Measurements from ENCODE around the gene MYO1F.

MYO1F gene

DNA sequence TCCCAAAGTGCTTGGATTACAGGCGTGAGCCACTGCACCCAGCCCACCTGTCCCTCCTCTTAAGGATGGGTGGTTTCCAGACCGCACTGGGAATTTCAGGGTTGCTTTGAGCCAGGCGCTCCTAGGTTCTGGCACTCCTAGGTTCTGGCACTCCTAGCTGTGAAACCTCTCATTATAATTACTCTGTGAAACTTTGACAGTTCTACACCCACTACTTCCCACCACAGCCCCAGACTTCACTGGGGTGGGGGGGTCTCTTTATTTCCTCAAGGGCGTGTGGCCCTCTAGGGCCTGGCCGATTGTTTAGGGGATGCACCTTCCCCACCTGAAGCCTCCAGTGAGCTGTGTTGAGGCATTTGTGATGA is 35.5 kb upstream of the MYO1F start:
- Histone ChIP-seq H3K9me3 (ENCODE audit: low read length) (no peaks in the 10 kb centered on the region), H3K27ac (ENCODE audit: low read depth, low read length, poor library complexity, severe bottlenecking) (no peak overlapping the region), H3K36me3 (ENCODE audit: insufficient read depth, low read length) (no peaks in the 10 kb centered on the region), H3K79me2 (ENCODE audit: insufficient read depth, low read length) (no peaks in the 10 kb centered on the region), H3K4me3 (ENCODE audit: low read depth, low read length, poor library complexity, severe bottlenecking) (no peak overlapping the region), H4K20me1 (ENCODE audit: insufficient read depth, low read length) (no peaks in the 10 kb centered on the region), H2AFZ (ENCODE audit: low read length) (no peak overlapping the region), H3F3A (ENCODE audit: insufficient read depth, low read length) (no peaks in the 10 kb centered on the region), H3K9me2 (ENCODE audit: low read depth, low read length) (no peaks in the 10 kb centered on the region), H3K27me3 (ENCODE audit: insufficient read depth, low read length) (0 out of 2 replicates have a peak, but pooled peaks cover 6% of the 10 kb centered on the region), H3K4me2 (ENCODE audit: low read length) (no peak overlapping the region), H3K9ac (ENCODE audit: low read length) (no peak overlapping the region), H3K4me1 (ENCODE audit: insufficient read depth, low read length, severe bottlenecking) (no peaks in the 10 kb centered on the region)
- TF ChIP-seq, protein P1, sequence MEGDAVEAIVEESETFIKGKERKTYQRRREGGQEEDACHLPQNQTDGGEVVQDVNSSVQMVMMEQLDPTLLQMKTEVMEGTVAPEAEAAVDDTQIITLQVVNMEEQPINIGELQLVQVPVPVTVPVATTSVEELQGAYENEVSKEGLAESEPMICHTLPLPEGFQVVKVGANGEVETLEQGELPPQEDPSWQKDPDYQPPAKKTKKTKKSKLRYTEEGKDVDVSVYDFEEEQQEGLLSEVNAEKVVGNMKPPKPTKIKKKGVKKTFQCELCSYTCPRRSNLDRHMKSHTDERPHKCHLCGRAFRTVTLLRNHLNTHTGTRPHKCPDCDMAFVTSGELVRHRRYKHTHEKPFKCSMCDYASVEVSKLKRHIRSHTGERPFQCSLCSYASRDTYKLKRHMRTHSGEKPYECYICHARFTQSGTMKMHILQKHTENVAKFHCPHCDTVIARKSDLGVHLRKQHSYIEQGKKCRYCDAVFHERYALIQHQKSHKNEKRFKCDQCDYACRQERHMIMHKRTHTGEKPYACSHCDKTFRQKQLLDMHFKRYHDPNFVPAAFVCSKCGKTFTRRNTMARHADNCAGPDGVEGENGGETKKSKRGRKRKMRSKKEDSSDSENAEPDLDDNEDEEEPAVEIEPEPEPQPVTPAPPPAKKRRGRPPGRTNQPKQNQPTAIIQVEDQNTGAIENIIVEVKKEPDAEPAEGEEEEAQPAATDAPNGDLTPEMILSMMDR (IDR thresholded peaks at IDR 0.05; ENCODE audit: low read length), result no peak
- no peak for TF ChIP-seq EZH2 (IDR thresholded peaks at IDR 0.05; ENCODE audit: borderline replicate concordance, low read length)

DNA sequence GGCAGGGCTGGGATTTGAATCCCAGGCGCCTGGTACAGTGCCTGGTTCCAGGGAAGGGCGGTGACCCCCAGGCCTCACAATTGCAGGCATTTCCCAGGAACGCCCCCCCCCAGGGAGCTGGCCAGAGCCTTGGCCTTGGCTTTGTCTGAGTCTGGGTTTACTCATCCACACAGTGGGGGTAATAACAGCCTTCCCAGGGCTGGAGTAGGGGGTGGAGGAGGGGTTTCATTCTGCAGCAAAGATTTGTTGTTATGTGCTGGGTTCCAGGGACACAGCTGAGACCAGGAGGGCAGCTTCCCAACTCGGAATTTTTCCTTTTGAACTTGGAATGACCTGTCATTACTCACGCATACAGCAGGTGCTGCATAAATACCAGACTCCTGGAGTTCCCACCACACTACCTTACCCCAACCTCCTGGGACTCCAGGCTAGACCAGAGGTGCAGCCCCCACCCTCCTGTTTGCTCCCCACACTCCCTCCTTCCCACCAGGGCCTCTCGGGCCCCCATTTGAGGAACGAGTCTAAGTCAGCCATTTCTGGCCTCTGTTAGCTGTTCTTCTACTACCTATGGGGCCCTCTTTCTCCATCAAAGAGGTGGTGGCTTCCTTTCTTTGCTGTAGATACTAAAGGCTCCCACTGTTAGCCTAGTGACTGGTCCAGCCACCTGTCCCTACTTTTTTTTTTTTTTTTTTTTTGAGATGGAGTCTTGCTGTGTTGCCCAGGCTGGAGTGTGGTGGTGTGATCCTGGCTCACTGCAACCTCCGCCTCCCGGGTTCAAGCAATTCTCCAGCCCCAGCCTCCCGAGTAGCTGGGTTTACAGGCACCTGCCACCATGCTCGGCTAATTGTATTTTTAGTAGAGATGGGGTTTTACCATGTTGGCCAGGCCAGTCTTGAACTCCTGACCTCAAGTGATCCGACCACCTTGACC is 34.9 kb upstream of the MYO1F start:
- Histone ChIP-seq H3K36me3 (ENCODE audit: insufficient read depth, low read length) (no peaks in the 10 kb centered on the region), H3K9me2 (ENCODE audit: low read depth, low read length) (no peaks in the 10 kb centered on the region), H3K4me2 (ENCODE audit: low read length) (no peak overlapping the region), H3K9me3 (ENCODE audit: low read length) (no peaks in the 10 kb centered on the region), H3K79me2 (ENCODE audit: insufficient read depth, low read length) (no peaks in the 10 kb centered on the region), H3K27ac (ENCODE audit: low read depth, low read length, poor library complexity, severe bottlenecking) (no peak overlapping the region), H3K27me3 (ENCODE audit: insufficient read depth, low read length) (0 out of 2 replicates have a peak, but pooled peaks cover 6% of the 10 kb centered on the region), H3K4me3 (ENCODE audit: low read depth, low read length, poor library complexity, severe bottlenecking) (no peak overlapping the region), H2AFZ (ENCODE audit: low read length) (no peak overlapping the region), H3K4me1 (ENCODE audit: insufficient read depth, low read length, severe bottlenecking) (no peaks in the 10 kb centered on the region), H3K9ac (ENCODE audit: low read length) (no peak overlapping the region), H3F3A (ENCODE audit: insufficient read depth, low read length) (no peaks in the 10 kb centered on the region), H4K20me1 (ENCODE audit: insufficient read depth, low read length) (no peaks in the 10 kb centered on the region)
- TF ChIP-seq, protein P1 (IDR thresholded peaks at IDR 0.05; ENCODE audit: low read length), result no peak
- TF ChIP-seq EZH2 (IDR thresholded peaks at IDR 0.05; ENCODE audit: borderline replicate concordance, low read length), result no peak

DNA sequence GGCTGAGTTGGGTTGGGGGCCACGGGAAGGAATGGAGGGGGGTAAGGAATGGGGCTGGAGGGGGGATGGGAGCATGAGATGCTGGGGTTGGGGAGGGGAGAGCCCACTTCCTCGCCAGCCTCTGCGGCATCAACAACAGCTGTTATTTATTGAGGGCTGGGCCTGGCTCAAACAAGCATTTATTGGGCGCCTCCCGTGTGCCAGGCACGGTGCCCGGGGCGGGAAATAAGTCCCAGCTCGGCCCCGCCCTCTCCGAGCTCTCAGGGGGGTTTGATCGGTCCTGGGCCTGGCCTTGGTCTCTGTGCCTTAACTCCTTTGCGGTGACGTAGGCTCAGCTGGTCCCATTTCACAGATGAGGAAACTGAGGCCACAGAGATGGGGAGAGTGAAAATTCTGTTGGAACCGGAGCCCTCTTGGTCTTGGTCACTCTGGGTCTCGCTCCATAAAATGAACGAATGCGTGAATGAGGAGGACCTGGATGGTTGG is 34.2 kb upstream of the MYO1F start:
- no peaks in the 10 kb centered on the region for H3K9me2 ChIP-seq (ENCODE audit: low read depth, low read length)
- no peaks in the 10 kb centered on the region for H3K79me2 ChIP-seq (ENCODE audit: insufficient read depth, low read length)
- no peak overlapping the region for H3K4me2 ChIP-seq (ENCODE audit: low read length)
- no peak overlapping the region for H2AFZ ChIP-seq (ENCODE audit: low read length)
- no peak overlapping the region for H3K9ac ChIP-seq (ENCODE audit: low read length)
- H3K4me3 ChIP-seq (ENCODE audit: low read depth, low read length, poor library complexity, severe bottlenecking), result no peak overlapping the region
- H3F3A ChIP-seq (ENCODE audit: insufficient read depth, low read length), result no peaks in the 10 kb centered on the region
- 0 out of 2 replicates have a peak, but pooled peaks cover 6% of the 10 kb centered on the region for H3K27me3 ChIP-seq (ENCODE audit: insufficient read depth, low read length)
- no peaks in the 10 kb centered on the region for H3K36me3 ChIP-seq (ENCODE audit: insufficient read depth, low read length)
- TF ChIP-seq, protein P1 (IDR thresholded peaks at IDR 0.05; ENCODE audit: low read length), result no peak
- no peak for TF ChIP-seq EZH2 (IDR thresholded peaks at IDR 0.05; ENCODE audit: borderline replicate concordance, low read length)
- H4K20me1 ChIP-seq (ENCODE audit: insufficient read depth, low read length), result no peaks in the 10 kb centered on the region
- no peaks in the 10 kb centered on the region for H3K4me1 ChIP-seq (ENCODE audit: insufficient read depth, low read length, severe bottlenecking)
- no peak overlapping the region for H3K27ac ChIP-seq (ENCODE audit: low read depth, low read length, poor library complexity, severe bottlenecking)
- H3K9me3 ChIP-seq (ENCODE audit: low read length), result no peaks in the 10 kb centered on the region

All from OCI-LY1 (cell line).